GM19043 (cell line): ENCODE results near the gene OTOR.
A peak's percentile ranks its signal among the peaks of the same experiment; 100 is the strongest.

Experiments used
- ATAC-seq: cut with Tn5 transposase; IDR thresholded peaks from one replicate; pipeline ENCODE4 v1.9.1; 2021; ENCODE audit warnings: low read depth; ENCODE audit not compliant: unreplicated experiment

Gene OTOR

GRCh38 chr20:16748308-16748900 is at the start of gene OTOR:
OTOR (plus strand) TSS chr20:16748358; CDS start chr20:16748402, 44 bp downstream.
- ATAC-seq = no peak

GRCh38 chr20:16699293-16699692 is 48.9 kb upstream of the OTOR start:
- ATAC-seq = no peak

- ATAC-seq = no peak
These were observed 46.9 kb upstream of the OTOR start for GRCh38 chr20:16701296-16701695.

- no peak for ATAC-seq
These were observed 44.6 kb upstream of the OTOR start for GRCh38 chr20:16703570-16703969.

- no peak for ATAC-seq
These were observed 40.5 kb upstream of the OTOR start for GRCh38 chr20:16707674-16708073.

- no peak for ATAC-seq
These were observed 39.6 kb upstream of the OTOR start for GRCh38 chr20:16708602-16709001.

GRCh38 chr20:16709017-16709416 is 39.1 kb upstream of the OTOR start:
- ATAC-seq = peak; percentile 82

- ATAC-seq = peak; percentile 49
These were observed 37.4 kb upstream of the OTOR start for GRCh38 chr20:16710781-16711180.

- no peak for ATAC-seq
These were observed 36.4 kb upstream of the OTOR start for GRCh38 chr20:16711661-16712258.

GRCh38 chr20:16712511-16712947 is 35.6 kb upstream of the OTOR start:
- ATAC-seq = no peak

- no peak for ATAC-seq
These were observed 35.1 kb upstream of the OTOR start for GRCh38 chr20:16713066-16713465.

GRCh38 chr20:16714242-16714641 is 33.9 kb upstream of the OTOR start:
- no peak for ATAC-seq

- no peak for ATAC-seq
These were observed 33.4 kb upstream of the OTOR start for GRCh38 chr20:16714751-16715150.

- ATAC-seq = no peak
These were observed 28.7 kb upstream of the OTOR start for GRCh38 chr20:16719421-16719820.

GRCh38 chr20:16729080-16729479 is 19.1 kb upstream of the OTOR start:
- no peak for ATAC-seq

GRCh38 chr20:16729565-16730460 is 18.3 kb upstream of the OTOR start, which contains the start of gene SNRPB2:
SNRPB2 (plus strand) TSS chr20:16730026; CDS start chr20:16731703, 1,677 bp downstream.
- peak; percentile 98 for ATAC-seq

- ATAC-seq = no peak
These were observed 15.5 kb upstream of the OTOR start for GRCh38 chr20:16732506-16733152.

- no peak for ATAC-seq
These were observed 7.6 kb upstream of the OTOR start for GRCh38 chr20:16740365-16741072.

- ATAC-seq = no peak
These were observed 3.9 kb upstream of the OTOR start for GRCh38 chr20:16744178-16744807.

- no peak for ATAC-seq
These were observed 3.0 kb upstream of the OTOR start for GRCh38 chr20:16745204-16745603.
